Measurements from ENCODE around the gene EHBP1L1. TPM values are rescaled to one million over a fixed set of nuclear protein-coding genes. Genes with fewer than 3 reads are reported as not detected.

Gene EHBP1L1
- total and polyA plus RNA-seq, 2 of the 8 experiments (the other 6 are each of a cell fraction or from before 2014, with no cell fraction given): 4.3 to 6.6 TPM

- CTCF ChIA-PET (ENCODE audit: partially characterized antibody): interaction anchor here (0.9 to 1.1 kb wide), 2 partner anchors 9 to 11 kb away, joined by 3 to 5 read pairs; no protein-coding TSS in a partner anchor
- H2BK120ac ChIP-seq (replicated peaks; ENCODE audit: low read depth, low read length): no peak overlapping the region
- no peak for TF ChIP-seq SP2 (IDR thresholded peaks at IDR 0.05; ENCODE audit: low read length)
- TF ChIP-seq POLR2A (IDR thresholded peaks at IDR 0.05; ENCODE audit: control extremely low read depth in 1 of 2, low read depth in 2 of 2, low read length in 2 of 2): no peak
- TF ChIP-seq SRF (IDR thresholded peaks at IDR 0.05; ENCODE audit: low read depth, low read length): no peak
- no peak for TF ChIP-seq JUN (IDR thresholded peaks at IDR 0.05; ENCODE audit: low read depth, low read length)
- TF ChIP-seq EP300 (IDR thresholded peaks at IDR 0.05; ENCODE audit: borderline replicate concordance in 1 of 2, low read depth in 2 of 2, low read length in 2 of 2): no peak
- TF ChIP-seq TAF1 (IDR thresholded peaks at IDR 0.05; ENCODE audit: low read depth, low read length): no peak
- TF ChIP-seq SIRT6 (IDR thresholded peaks at IDR 0.05; ENCODE audit: low read length): no peak
- TF ChIP-seq CBX8 (IDR thresholded peaks at IDR 0.05; ENCODE audit: borderline replicate concordance, low read depth, low read length): no peak
- no peak for TF ChIP-seq RNF2 (IDR thresholded peaks at IDR 0.05; ENCODE audit: borderline replicate concordance, low read depth, low read length, missing control alignments, poor library complexity, severe bottlenecking)
- no peak for TF ChIP-seq HDAC6 (IDR thresholded peaks at IDR 0.05; ENCODE audit: low read depth, low read length)
- no peak for TF ChIP-seq JUND (IDR thresholded peaks at IDR 0.05; ENCODE audit: low read length)
- TF ChIP-seq TBP (IDR thresholded peaks at IDR 0.05; ENCODE audit: low read depth, low read length): no peak
- TF ChIP-seq GTF2F1 (IDR thresholded peaks at IDR 0.05; ENCODE audit: borderline replicate concordance, low read depth, low read length): no peak
- no peak for TF ChIP-seq CREB1 (IDR thresholded peaks at IDR 0.05)
- no peak for TF ChIP-seq BRCA1 (IDR thresholded peaks at IDR 0.05; ENCODE audit: low read depth, low read length)
- no peak for TF ChIP-seq KDM5A (IDR thresholded peaks at IDR 0.05; ENCODE audit: low read length)
Measured at GRCh38 chr11:65621460-65621859, 45.6 kb downstream of the EHBP1L1 start.

More at GRCh38 chr11:65621460-65621859, 45.6 kb downstream of the EHBP1L1 start:
- H3K4ac ChIP-seq (replicated peaks; ENCODE audit: insufficient read length, low read depth, low read length): no peak overlapping the region
- H3K4me3 ChIP-seq (ENCODE audit: extremely low read depth in 1 of 4, insufficient read depth in 2 of 4, low read depth in 3 of 4, low read length in 4 of 4): no peak overlapping the region
- no peak overlapping the region for H2AFZ ChIP-seq (ENCODE audit: low read length)
- H3K18ac ChIP-seq (ENCODE audit: extremely low read depth, low read length): no peak overlapping the region
- peaks cover 8 to 54% (median 26%) of the 10 kb centered on the region in 4 experiments; a peak in 7 of 8 replicates for H3K36me3 ChIP-seq (ENCODE audit: control insufficient read depth in 2 of 4, insufficient read depth in 4 of 4, low read length in 3 of 4)
- H2AK5ac ChIP-seq (ENCODE audit: low read depth, low read length): no peak overlapping the region
- peaks cover 5 to 43% of the 10 kb centered on the region in 2 experiments for H4K20me1 ChIP-seq (replicated peaks in 1 of 2; ENCODE audit: control insufficient read depth in 1 of 2, insufficient read depth in 2 of 2, low read length in 2 of 2)
- no peaks in the 10 kb centered on the region for H3K9me3 ChIP-seq (ENCODE audit: insufficient read depth in 2 of 2, low read depth in 1 of 2, low read length in 1 of 2)
- POLR2A ChIA-PET (ENCODE audit: partially characterized antibody): interaction anchor here (1.3 to 5.7 kb wide), 2 partner anchors 16 to 23 kb away, joined by 4 to 38 read pairs; partner anchors contain the start of gene SIPA1
- H3K9ac ChIP-seq (replicated peaks in 1 of 4; ENCODE audit: extremely low read depth in 1 of 4, low read depth in 3 of 4, low read length in 3 of 4): no peak overlapping the region
- no peak for DNase-seq (ENCODE audit: low read depth in 1 of 2, low spot score in 2 of 2)
- no peak overlapping the region for H2BK15ac ChIP-seq (ENCODE audit: low read length)
- no peak overlapping the region for H2BK5ac ChIP-seq (ENCODE audit: low read depth, low read length)
- H3K27ac ChIP-seq (ENCODE audit: low read depth, low read length): no peak overlapping the region
- no peak overlapping the region for H4K91ac ChIP-seq (replicated peaks; ENCODE audit: insufficient read length, low read length)
- H3K79me2 ChIP-seq (ENCODE audit: control insufficient read depth in 1 of 2, insufficient read depth in 2 of 2, low read length in 2 of 2): peaks cover 3 to 13% of the 10 kb centered on the region in 2 experiments
- H3K27me3 ChIP-seq (replicated peaks in 1 of 4; ENCODE audit: control insufficient read depth in 3 of 4, extremely low read depth in 1 of 4, insufficient read depth in 3 of 4, low read length in 3 of 4): no peaks in the 10 kb centered on the region
- H3K4me2 ChIP-seq (ENCODE audit: insufficient read depth in 1 of 2, low read depth in 2 of 2, low read length in 2 of 2): no peak overlapping the region
- FAIRE-seq: no peak
- H3K23me2 ChIP-seq (ENCODE audit: low read depth, low read length): peaks cover under 1% of the 10 kb centered on the region; the same call in 1 of the 2 replicates
- WGBS, 2 experiments (ENCODE audit: extremely low coverage in 1 of 2, insufficient coverage in 1 of 2, insufficient read length in 1 of 2, insufficient replicate concordance in 2 of 2, low coverage in 1 of 2, low lambda C conversion rate in 2 of 2, missing lambda C conversion rate in 1 of 2): 96% methylated on average over 14 of the region's 14 CpGs; no CpG with 5 or more reads in 1 of the 2 experiments
- H3K4me1 ChIP-seq (replicated peaks in 1 of 4; ENCODE audit: control insufficient read depth in 3 of 4, insufficient read depth in 4 of 4, low read length in 3 of 4): peaks cover 0 to 7% (median 3%) of the 10 kb centered on the region in 4 experiments; a peak in 2 of 7 replicates
- H3K79me1 ChIP-seq (ENCODE audit: low read depth, low read length): peaks cover 16% of the 10 kb centered on the region
- no peak overlapping the region for H3K14ac ChIP-seq (ENCODE audit: insufficient read length)
- no peak overlapping the region for H3K56ac ChIP-seq (replicated peaks; ENCODE audit: insufficient read length, low read depth, low read length)
- no peak overlapping the region for H4K8ac ChIP-seq (ENCODE audit: extremely low read depth, insufficient read depth, low read length)
- H2BK12ac ChIP-seq (ENCODE audit: low read depth, low read length): no peak overlapping the region
- H3K23ac ChIP-seq (ENCODE audit: insufficient read length): no peak overlapping the region
- no peak overlapping the region for H2BK20ac ChIP-seq (ENCODE audit: low read length)
- no peak overlapping the region for H4K5ac ChIP-seq (ENCODE audit: insufficient read length, low read depth, low read length)
